GM12864 (cell line): ENCODE results near the gene CCNI.

Experiments
- DNase-seq: peaks from one replicate; pipeline ENCODE4 v3.0.0-alpha.2; 2011; ENCODE audit warnings: low read depth
- H3K4me3 ChIP-seq: 2 replicates; pipeline ENCODE4 v1.5.1; 2011; ENCODE audit warnings: mild to moderate bottlenecking, low read depth, low read length, control low read depth
- CTCF ChIP-seq: IDR thresholded peaks from 2 replicates; pipeline ENCODE4 v1.5.1; 2011; ENCODE audit warnings: low read depth, mild to moderate bottlenecking, moderate library complexity, low read length, control low read depth, inconsistent platforms; ENCODE audit errors: missing control alignments

The CCNI gene

GRCh38 chr4:77006753-77007353 is 68.9 kb downstream of the CCNI start:
- TF ChIP-seq CTCF = no peak
- no peak overlapping the region for H3K4me3 ChIP-seq
- DNase-seq = no peak

GRCh38 chr4:77003400-77003799 is 72.4 kb downstream of the CCNI start:
- DNase-seq = no peak
- no peak overlapping the region for H3K4me3 ChIP-seq
- TF ChIP-seq CTCF = no peak

- no peak for DNase-seq
- no peak for TF ChIP-seq CTCF
- H3K4me3 ChIP-seq = no peak overlapping the region
These were observed 73.3 kb downstream of the CCNI start for GRCh38 chr4:77002321-77003107.

GRCh38 chr4:77001907-77002306 is 73.9 kb downstream of the CCNI start:
- DNase-seq = no peak
- no peak for TF ChIP-seq CTCF
- H3K4me3 ChIP-seq = no peak overlapping the region

- no peak overlapping the region for H3K4me3 ChIP-seq
- DNase-seq = no peak
- TF ChIP-seq CTCF = no peak
These were observed 77.4 kb downstream of the CCNI start for GRCh38 chr4:76998251-76998901.

- no peak overlapping the region for H3K4me3 ChIP-seq
- TF ChIP-seq CTCF = no peak
- no peak for DNase-seq
These were observed 78.3 kb downstream of the CCNI start for GRCh38 chr4:76997532-76997931.
